ENCODE measurements around the gene SYCE1L.

DNA sequence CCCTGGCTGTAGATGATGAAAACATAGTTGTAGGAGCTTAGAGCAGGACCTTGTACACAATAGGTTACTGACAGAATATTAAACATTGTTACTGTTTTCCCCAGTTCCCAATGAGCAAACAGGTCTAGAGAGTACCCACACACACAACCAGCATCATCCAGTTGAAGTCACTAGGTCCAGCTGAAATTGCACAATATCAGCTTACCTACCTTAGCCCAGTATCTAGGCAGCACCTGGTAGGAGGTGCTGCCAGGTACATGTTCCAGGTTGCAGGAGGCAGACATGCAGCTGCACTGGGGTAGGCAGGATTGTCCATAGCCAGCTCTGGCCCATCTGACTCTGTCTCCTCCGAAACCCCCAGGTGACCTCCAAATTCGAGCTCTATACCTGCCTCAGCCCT is 1.5 kb upstream of the SYCE1L start:
- TF ChIP-seq, protein P1, sequence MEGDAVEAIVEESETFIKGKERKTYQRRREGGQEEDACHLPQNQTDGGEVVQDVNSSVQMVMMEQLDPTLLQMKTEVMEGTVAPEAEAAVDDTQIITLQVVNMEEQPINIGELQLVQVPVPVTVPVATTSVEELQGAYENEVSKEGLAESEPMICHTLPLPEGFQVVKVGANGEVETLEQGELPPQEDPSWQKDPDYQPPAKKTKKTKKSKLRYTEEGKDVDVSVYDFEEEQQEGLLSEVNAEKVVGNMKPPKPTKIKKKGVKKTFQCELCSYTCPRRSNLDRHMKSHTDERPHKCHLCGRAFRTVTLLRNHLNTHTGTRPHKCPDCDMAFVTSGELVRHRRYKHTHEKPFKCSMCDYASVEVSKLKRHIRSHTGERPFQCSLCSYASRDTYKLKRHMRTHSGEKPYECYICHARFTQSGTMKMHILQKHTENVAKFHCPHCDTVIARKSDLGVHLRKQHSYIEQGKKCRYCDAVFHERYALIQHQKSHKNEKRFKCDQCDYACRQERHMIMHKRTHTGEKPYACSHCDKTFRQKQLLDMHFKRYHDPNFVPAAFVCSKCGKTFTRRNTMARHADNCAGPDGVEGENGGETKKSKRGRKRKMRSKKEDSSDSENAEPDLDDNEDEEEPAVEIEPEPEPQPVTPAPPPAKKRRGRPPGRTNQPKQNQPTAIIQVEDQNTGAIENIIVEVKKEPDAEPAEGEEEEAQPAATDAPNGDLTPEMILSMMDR (IDR thresholded peaks at IDR 0.05; ENCODE audit: low read depth, low read length, missing input control): no peak
- TF ChIP-seq, protein P2, sequence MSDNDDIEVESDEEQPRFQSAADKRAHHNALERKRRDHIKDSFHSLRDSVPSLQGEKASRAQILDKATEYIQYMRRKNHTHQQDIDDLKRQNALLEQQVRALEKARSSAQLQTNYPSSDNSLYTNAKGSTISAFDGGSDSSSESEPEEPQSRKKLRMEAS (IDR thresholded peaks at IDR 0.05): no peak
- TF ChIP-seq, protein P3, sequence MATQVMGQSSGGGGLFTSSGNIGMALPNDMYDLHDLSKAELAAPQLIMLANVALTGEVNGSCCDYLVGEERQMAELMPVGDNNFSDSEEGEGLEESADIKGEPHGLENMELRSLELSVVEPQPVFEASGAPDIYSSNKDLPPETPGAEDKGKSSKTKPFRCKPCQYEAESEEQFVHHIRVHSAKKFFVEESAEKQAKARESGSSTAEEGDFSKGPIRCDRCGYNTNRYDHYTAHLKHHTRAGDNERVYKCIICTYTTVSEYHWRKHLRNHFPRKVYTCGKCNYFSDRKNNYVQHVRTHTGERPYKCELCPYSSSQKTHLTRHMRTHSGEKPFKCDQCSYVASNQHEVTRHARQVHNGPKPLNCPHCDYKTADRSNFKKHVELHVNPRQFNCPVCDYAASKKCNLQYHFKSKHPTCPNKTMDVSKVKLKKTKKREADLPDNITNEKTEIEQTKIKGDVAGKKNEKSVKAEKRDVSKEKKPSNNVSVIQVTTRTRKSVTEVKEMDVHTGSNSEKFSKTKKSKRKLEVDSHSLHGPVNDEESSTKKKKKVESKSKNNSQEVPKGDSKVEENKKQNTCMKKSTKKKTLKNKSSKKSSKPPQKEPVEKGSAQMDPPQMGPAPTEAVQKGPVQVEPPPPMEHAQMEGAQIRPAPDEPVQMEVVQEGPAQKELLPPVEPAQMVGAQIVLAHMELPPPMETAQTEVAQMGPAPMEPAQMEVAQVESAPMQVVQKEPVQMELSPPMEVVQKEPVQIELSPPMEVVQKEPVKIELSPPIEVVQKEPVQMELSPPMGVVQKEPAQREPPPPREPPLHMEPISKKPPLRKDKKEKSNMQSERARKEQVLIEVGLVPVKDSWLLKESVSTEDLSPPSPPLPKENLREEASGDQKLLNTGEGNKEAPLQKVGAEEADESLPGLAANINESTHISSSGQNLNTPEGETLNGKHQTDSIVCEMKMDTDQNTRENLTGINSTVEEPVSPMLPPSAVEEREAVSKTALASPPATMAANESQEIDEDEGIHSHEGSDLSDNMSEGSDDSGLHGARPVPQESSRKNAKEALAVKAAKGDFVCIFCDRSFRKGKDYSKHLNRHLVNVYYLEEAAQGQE (IDR thresholded peaks at IDR 0.05): no peak
